ENCODE data around the gene NELFA.

DNA sequence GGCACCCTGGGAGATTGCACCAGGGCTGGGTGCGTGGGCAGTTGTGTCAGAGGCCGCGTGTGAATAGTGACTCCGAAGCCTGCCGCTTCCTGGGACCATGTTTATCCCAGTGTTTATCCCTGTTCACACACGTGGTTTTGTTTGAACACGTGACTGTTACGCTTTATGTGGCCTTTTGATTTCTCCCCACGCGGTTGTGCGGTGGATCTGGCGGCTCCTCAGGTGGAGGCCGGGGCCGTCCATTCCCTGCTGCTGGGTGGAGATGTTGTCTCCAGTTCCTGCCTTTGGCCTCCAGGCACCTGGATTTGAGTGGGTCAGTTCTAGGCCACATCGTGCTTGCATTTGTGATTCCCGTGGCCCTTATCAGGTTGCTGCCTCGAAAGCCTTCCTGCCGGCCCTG lies 35.1 kb downstream of the NELFA start:
- TF ChIP-seq POLR2AphosphoS5 (IDR thresholded peaks at IDR 0.05; ENCODE audit: low read depth, low read length) (no peak), POLR2A (IDR thresholded peaks at IDR 0.05; ENCODE audit: low read depth, low read length) (no peak)
